ENCODE data around the gene APOL6. TPM values are rescaled to one million over a fixed set of nuclear protein-coding genes. Genes with fewer than 3 reads are reported as not detected.

APOL6 gene
- total and polyA plus RNA-seq, 2 of the 13 experiments (the other 11 are each of a cell fraction or from before 2014, with no cell fraction given), result 5.2 to 7.5 TPM

DNA sequence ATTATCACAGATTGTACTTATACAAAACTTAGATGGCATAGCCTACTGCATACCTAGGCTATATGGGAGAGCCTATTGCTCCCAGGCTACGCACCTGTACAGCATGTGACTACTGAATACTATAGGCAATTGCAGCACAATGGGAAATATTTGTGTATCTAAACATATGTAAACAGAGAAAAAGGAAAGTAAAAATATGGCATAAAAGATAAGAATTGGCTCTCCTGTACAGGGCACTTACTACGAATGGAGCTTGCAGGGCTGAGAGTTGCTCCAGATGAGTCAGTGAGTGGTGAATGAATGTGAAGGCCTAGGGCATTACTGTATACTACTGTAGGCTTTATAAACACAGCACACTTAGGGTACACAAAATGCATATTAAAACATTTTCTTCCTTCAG, 13.2 kb downstream of the APOL6 start:
- Histone ChIP-seq H3K4me2 (ENCODE audit: low read depth, low read length) (no peak overlapping the region), H3K27me3 (ENCODE audit: control insufficient read depth in 1 of 2, insufficient read depth in 2 of 2, low read length in 2 of 2) (no peaks in the 10 kb centered on the region), H2AFZ (ENCODE audit: low read length) (no peak overlapping the region), H3K9me3 (ENCODE audit: low read length) (peaks cover 13% of the 10 kb centered on the region), H3K27ac (ENCODE audit: extremely low read length, insufficient read depth, low read length) (no peak overlapping the region), H3K36me3 (replicated peaks in 1 of 2; ENCODE audit: control insufficient read depth in 1 of 2, insufficient read depth in 2 of 2, low read length in 2 of 2) (peaks cover 7 to 31% of the 10 kb centered on the region in 2 experiments), H4K20me1 (ENCODE audit: insufficient read depth, low read length) (no peaks in the 10 kb centered on the region), H3K9ac (ENCODE audit: insufficient read depth, low read depth, low read length) (no peak overlapping the region), H3K4me1 (ENCODE audit: insufficient read depth, low read length) (peaks cover 32% of the 10 kb centered on the region), H3K79me2 (ENCODE audit: insufficient read depth, low read length) (no peaks in the 10 kb centered on the region), H3K4me3 (replicated peaks in 1 of 3; ENCODE audit: insufficient read depth in 1 of 3, low read depth in 2 of 3, low read length in 3 of 3) (no peak overlapping the region)
- no TSS peak for BruUV-seq (replicated peaks)
- 90% methylated on average over 2 of the region's 2 CpGs for WGBS (ENCODE audit: low lambda C conversion rate)
- in situ Hi-C loops (cut with HindIII; ENCODE audit: extremely low pct_ligation_motif_present, low pct_unique_long_range_greater_than_20kb), result no loop called here
- no peak for DNase-seq (ENCODE audit: low spot score)
- intact Hi-C loops (cut with micrococcal nuclease; ENCODE audit: unreplicated experiment), result no loop called here
- FAIRE-seq, result no peak
- ChIA-PET CTCF (ENCODE audit: low intra/inter-chr PET ratio, low total read pairs) (no interaction called here), POLR2A (interaction anchor here (3.1 kb wide), 1 partner anchor 13 kb away, joined by 12 read pairs; the partner anchor contains the start of gene APOL6)
- ATAC-seq, result no peak
- no peak for TF ChIP-seq PAX8 (CRISPR knock-in tag; IDR thresholded peaks at IDR 0.05; ENCODE audit: borderline replicate concordance)
- TF ChIP-seq, protein P1, sequence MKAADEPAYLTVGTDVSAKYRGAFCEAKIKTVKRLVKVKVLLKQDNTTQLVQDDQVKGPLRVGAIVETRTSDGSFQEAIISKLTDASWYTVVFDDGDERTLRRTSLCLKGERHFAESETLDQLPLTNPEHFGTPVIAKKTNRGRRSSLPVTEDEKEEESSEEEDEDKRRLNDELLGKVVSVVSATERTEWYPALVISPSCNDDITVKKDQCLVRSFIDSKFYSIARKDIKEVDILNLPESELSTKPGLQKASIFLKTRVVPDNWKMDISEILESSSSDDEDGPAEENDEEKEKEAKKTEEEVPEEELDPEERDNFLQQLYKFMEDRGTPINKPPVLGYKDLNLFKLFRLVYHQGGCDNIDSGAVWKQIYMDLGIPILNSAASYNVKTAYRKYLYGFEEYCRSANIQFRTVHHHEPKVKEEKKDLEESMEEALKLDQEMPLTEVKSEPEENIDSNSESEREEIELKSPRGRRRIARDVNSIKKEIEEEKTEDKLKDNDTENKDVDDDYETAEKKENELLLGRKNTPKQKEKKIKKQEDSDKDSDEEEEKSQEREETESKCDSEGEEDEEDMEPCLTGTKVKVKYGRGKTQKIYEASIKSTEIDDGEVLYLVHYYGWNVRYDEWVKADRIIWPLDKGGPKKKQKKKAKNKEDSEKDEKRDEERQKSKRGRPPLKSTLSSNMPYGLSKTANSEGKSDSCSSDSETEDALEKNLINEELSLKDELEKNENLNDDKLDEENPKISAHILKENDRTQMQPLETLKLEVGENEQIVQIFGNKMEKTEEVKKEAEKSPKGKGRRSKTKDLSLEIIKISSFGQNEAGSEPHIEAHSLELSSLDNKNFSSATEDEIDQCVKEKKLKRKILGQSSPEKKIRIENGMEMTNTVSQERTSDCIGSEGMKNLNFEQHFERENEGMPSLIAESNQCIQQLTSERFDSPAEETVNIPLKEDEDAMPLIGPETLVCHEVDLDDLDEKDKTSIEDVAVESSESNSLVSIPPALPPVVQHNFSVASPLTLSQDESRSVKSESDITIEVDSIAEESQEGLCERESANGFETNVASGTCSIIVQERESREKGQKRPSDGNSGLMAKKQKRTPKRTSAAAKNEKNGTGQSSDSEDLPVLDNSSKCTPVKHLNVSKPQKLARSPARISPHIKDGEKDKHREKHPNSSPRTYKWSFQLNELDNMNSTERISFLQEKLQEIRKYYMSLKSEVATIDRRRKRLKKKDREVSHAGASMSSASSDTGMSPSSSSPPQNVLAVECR (CRISPR knock-in tag; IDR thresholded peaks at IDR 0.05; ENCODE audit: borderline replicate concordance), result no peak
- TF ChIP-seq ZNF605 (CRISPR knock-in tag; IDR thresholded peaks at IDR 0.05), result no peak
- TF ChIP-seq ZNF253 (CRISPR knock-in tag; IDR thresholded peaks at IDR 0.05; ENCODE audit: borderline replicate concordance), result no peak
- TF ChIP-seq ZNF496 (CRISPR knock-in tag; IDR thresholded peaks at IDR 0.05; ENCODE audit: insufficient replicate concordance), result no peak
- TF ChIP-seq ZNF318 (CRISPR knock-in tag; IDR thresholded peaks at IDR 0.05), result no peak
- TF ChIP-seq ETV5 (CRISPR knock-in tag; IDR thresholded peaks at IDR 0.05; ENCODE audit: borderline replicate concordance), result no peak
- TF ChIP-seq MZF1 (CRISPR knock-in tag; IDR thresholded peaks at IDR 0.05; ENCODE audit: borderline replicate concordance), result no peak
- no peak for TF ChIP-seq CBX5 (CRISPR knock-in tag; IDR thresholded peaks at IDR 0.05; ENCODE audit: borderline replicate concordance)
- no peak for TF ChIP-seq NFKBIZ (CRISPR knock-in tag; IDR thresholded peaks at IDR 0.05)
- no peak for TF ChIP-seq ZBTB8A (CRISPR knock-in tag; IDR thresholded peaks at IDR 0.05; ENCODE audit: borderline replicate concordance, low read depth)
- TF ChIP-seq JUND (CRISPR knock-in tag; IDR thresholded peaks at IDR 0.05), result no peak
- no peak for TF ChIP-seq JUN (CRISPR knock-in tag; IDR thresholded peaks at IDR 0.05)
